WERI-Rb-1 (cell line): Measurements from ENCODE around the gene AOPEP.

ENCODE experiments used
- DNase-seq: peaks from one replicate; pipeline ENCODE4 v3.0.0-alpha.2; 2020
- H3K27ac ChIP-seq: fragments of 250-450 bp; sonication (Bioruptor Pico); 2 replicates; pipeline ENCODE4 v1.5.1; 2020; ENCODE audit warnings: mild to moderate bottlenecking, moderate library complexity
- H3K27me3 ChIP-seq: fragments of 250-450 bp; sonication (Bioruptor Pico); 2 replicates; pipeline ENCODE4 v1.5.1; 2021; ENCODE audit warnings: mild to moderate bottlenecking, low read depth, moderate library complexity; ENCODE audit not compliant: insufficient read depth, severe bottlenecking
- H3K36me3 ChIP-seq: fragments of 250-450 bp; sonication (Bioruptor Pico); 2 replicates; pipeline ENCODE4 v1.5.1; 2020; ENCODE audit warnings: mild to moderate bottlenecking, moderate library complexity
- H3K4me3 ChIP-seq: 2 replicates; pipeline ENCODE4 v1.5.1; 2011; ENCODE audit warnings: low read depth, mild to moderate bottlenecking, control low read depth, low read length
- H3K9me3 ChIP-seq: fragments of 250-450 bp; sonication (Bioruptor Pico); 2 replicates; pipeline ENCODE4 v1.5.1; 2021; ENCODE audit warnings: mild to moderate bottlenecking, moderate library complexity; ENCODE audit not compliant: severe bottlenecking
- TF ChIP-seq, protein P1 (sequence below): IDR thresholded peaks from 2 replicates; pipeline ENCODE4 v1.5.1; 2011; ENCODE audit warnings: low read depth, mild to moderate bottlenecking, control low read depth, inconsistent platforms, low read length

Gene AOPEP

DNA sequence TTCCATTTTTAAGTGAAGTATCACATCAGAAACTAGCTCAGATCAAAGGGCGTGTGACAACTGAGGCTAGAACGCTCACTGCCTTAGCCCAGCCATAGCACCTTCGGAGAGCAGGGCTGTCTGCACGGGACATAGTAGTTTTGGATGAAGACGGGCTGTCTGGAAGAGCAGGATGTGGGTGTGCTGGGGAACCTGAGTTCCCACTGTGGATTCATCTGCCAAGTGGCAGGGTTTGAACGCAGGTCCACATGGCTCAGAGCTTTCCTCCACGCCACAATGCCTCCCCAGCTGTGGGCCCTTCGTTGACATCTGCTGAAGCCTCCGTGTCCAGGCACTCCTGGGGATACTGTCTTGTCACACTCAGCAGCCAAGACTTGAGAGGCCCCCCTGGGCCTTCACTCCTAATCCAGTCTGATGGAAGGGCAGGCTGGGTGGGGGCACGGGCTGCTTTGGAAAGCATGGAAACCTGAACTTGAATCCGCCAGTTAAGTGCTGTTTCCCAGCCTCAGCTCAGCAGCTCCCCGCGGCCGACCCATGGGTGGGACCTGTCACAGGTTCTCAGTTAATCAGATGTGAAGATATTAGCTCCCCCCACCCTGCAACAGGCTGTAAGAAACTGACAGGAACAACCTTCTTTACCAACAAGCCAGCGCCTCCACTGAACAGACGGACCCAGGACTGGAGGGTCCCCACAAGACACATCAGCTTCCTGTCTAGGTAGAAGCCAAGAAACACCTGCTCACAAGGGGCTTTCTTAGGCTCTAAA, 362.9 kb downstream of the AOPEP start:
- H3K27ac ChIP-seq: peak overlapping the region; percentile 58
- TF ChIP-seq, protein P1, sequence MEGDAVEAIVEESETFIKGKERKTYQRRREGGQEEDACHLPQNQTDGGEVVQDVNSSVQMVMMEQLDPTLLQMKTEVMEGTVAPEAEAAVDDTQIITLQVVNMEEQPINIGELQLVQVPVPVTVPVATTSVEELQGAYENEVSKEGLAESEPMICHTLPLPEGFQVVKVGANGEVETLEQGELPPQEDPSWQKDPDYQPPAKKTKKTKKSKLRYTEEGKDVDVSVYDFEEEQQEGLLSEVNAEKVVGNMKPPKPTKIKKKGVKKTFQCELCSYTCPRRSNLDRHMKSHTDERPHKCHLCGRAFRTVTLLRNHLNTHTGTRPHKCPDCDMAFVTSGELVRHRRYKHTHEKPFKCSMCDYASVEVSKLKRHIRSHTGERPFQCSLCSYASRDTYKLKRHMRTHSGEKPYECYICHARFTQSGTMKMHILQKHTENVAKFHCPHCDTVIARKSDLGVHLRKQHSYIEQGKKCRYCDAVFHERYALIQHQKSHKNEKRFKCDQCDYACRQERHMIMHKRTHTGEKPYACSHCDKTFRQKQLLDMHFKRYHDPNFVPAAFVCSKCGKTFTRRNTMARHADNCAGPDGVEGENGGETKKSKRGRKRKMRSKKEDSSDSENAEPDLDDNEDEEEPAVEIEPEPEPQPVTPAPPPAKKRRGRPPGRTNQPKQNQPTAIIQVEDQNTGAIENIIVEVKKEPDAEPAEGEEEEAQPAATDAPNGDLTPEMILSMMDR: no peak

DNA sequence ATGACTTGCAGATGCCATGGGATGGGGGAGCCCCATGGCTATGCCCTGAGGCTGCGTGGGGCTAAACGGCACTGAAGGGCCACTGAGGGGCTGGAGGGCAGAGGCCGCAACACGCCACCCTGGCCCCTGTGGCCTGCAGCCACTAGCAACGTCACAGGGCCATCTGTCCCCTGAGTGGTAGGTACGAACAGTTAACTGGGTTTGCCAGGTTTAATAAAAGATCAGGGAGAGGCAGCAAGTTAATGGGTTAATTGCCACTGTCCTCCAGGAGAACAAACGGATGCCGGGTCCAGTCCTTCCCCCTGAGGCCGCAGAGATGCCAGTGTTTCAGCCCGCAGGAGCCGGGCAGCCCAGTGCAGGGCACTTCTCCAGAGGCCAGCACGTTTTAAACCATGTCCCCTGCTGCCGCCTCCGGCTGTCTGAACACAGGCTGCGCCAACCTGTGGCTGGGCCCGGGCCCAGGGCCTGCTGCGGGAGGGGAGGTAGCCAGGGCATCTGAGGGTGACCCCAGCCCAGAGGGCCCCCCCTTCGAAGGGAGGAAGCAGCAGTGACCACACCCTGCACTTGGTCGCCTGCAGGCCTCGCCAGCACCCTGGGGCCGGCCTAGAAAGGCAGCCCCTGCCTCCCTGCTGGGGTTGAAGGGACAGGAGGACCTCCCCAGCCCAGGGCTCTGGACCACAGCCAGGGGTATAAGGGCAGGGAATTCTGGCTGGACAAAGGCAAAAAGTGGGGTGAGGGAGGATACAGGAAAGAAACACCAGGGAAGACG, 363.7 kb downstream of the AOPEP start:
- TF ChIP-seq, protein P1: no peak
- H3K9me3 ChIP-seq: no peaks in the 10 kb centered on the region
- DNase-seq: no peak
- peaks cover 39% of the 10 kb centered on the region for H3K36me3 ChIP-seq
- H3K27ac ChIP-seq: peak overlapping the region; percentile 58
- H3K27me3 ChIP-seq: no peaks in the 10 kb centered on the region
- H3K4me3 ChIP-seq: no peak overlapping the region

More for the DNA sequence above, 362.9 kb downstream of the AOPEP start:
- H3K36me3 ChIP-seq: peaks cover 37% of the 10 kb centered on the region
- H3K4me3 ChIP-seq: no peak overlapping the region
- no peak for DNase-seq
- H3K9me3 ChIP-seq: no peaks in the 10 kb centered on the region
- no peaks in the 10 kb centered on the region for H3K27me3 ChIP-seq

DNA sequence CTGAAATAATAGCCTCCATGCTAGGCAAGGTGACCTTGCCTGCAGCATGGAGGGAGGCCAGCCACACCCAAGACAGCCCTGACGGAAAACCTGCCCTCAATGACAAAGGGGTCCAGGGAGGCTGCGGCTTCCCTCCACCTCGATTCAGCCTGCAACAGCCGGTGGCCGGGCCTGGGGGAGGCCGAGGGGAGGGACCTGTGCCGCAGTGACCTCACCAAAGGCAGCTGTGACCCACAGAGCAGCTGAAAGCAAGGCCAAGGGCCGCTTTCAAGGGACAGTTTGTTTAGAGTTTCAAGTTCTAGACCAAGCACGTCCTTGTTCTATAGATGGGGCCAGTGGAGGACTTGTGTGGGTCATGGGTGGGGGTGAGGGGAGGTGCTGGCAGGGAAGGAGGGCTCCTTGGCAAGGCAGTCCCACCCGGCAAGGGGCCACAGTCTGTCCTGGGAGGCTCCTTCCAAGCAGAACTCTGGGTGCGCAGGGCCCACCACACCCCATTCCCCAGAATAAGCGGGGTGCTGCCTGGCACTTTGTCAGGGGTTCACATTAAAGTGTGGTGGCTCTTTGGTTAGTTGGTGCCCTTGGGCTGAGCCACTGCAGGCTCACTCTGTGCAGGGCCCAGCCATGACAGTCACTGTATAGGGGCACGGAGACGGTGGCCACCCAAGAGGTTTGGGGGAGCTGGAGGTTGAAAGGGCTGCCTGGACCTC, 364.5 kb downstream of the AOPEP start:
- H3K27ac ChIP-seq: peak overlapping the region; percentile 58
- DNase-seq: no peak
- H3K4me3 ChIP-seq: no peak overlapping the region
- TF ChIP-seq, protein P1: no peak
- H3K36me3 ChIP-seq: peaks cover 31% of the 10 kb centered on the region
- no peaks in the 10 kb centered on the region for H3K9me3 ChIP-seq
- no peaks in the 10 kb centered on the region for H3K27me3 ChIP-seq

DNA sequence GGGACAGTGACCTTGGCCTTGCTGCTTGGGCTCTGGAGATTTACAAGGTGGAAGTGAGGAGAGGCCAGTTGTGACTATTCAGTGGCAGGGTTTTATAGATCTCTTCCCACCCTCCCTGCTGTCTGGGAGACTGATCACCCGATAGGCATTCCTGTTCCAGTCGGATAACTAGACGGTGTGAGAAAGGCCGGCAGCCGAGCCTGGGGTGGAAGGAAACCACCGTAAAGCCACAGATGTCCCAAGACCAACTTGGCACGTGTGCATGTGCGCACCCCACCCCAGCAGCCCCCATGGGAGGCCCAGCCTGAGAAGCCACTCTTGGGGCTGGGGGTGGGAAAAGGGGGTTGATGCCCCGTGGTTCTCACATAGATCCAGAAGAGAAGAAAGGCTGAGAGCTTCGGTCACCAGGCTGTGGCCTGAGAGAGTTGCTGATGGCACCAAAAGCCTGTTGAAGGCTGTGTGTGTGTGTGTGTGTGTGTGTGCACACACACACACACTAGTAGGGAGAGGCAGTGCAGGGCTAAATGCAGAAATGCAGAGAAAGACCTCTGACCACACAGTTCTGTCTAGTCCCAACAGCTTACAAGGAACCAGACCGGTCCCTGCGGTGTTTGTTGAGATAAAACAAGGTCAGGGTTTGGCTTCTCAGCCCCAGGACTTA, 365.2 kb downstream of the AOPEP start:
- Histone ChIP-seq H3K36me3 (peaks cover 25% of the 10 kb centered on the region), H3K27me3 (no peaks in the 10 kb centered on the region), H3K9me3 (no peaks in the 10 kb centered on the region), H3K27ac (peak overlapping the region; percentile 58), H3K4me3 (no peak overlapping the region)
- no peak for DNase-seq
- TF ChIP-seq, protein P1: no peak

DNA sequence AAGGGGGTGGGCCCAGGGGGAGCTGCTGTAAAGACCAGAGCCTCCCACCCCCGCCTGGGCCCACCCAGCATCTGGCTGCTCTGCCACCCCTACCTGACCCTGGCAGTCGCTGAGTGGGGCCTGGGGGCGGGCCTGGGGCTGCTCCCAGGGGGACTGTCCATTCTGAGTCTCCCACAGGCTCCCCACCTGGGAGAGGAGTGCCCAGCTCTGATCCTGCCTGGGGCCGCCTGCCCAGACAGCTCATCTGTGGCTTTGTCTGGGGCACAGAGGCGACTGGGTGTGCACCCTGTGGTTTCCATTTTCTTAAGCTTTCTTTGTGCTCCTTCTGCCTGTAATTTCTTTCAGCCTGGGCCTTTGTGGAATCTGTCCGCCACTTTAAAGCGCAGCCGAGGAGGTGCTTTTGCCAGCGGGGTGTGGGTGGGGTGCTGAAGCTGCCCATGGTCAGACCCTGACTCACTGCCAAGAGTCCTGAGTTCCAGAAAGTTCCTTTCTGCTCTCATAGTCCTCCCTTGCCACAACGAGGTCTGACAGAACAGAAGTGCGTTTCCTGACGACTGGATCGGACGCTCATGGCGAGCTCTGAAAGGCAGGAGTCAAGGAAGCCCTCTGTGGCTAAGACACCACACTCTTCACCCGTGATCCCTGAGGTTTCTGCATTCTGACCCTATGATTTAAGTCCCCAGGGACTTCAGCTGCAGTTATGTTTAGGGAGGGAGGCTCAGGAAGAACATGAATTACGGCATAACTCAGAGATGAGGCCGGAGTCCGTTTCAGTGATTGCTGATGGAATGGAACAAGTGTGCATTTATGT, 366.0 kb downstream of the AOPEP start:
- peak; percentile 54 for DNase-seq
- TF ChIP-seq, protein P1: no peak
- no peak overlapping the region for H3K4me3 ChIP-seq
- H3K9me3 ChIP-seq: no peaks in the 10 kb centered on the region
- H3K27me3 ChIP-seq: no peaks in the 10 kb centered on the region
- peak overlapping the region; percentile 58 for H3K27ac ChIP-seq
- peaks cover 22% of the 10 kb centered on the region for H3K36me3 ChIP-seq
